Stimulated activated CD8-positive, alpha-beta memory T cell treated with anti-CD3 and anti-CD28 coated beads, Interleukin-2, amount 100 ng/mL, for 1 hour (primary cell): ENCODE data around the gene GSTO2.

Experiments
- DNase-seq, 2 donors: peaks; one replicate each; pipeline ENCODE4 v3.0.0-alpha.2; 2020; ENCODE audit warnings: low read depth in 2 of 2

Gene GSTO2

DNA sequence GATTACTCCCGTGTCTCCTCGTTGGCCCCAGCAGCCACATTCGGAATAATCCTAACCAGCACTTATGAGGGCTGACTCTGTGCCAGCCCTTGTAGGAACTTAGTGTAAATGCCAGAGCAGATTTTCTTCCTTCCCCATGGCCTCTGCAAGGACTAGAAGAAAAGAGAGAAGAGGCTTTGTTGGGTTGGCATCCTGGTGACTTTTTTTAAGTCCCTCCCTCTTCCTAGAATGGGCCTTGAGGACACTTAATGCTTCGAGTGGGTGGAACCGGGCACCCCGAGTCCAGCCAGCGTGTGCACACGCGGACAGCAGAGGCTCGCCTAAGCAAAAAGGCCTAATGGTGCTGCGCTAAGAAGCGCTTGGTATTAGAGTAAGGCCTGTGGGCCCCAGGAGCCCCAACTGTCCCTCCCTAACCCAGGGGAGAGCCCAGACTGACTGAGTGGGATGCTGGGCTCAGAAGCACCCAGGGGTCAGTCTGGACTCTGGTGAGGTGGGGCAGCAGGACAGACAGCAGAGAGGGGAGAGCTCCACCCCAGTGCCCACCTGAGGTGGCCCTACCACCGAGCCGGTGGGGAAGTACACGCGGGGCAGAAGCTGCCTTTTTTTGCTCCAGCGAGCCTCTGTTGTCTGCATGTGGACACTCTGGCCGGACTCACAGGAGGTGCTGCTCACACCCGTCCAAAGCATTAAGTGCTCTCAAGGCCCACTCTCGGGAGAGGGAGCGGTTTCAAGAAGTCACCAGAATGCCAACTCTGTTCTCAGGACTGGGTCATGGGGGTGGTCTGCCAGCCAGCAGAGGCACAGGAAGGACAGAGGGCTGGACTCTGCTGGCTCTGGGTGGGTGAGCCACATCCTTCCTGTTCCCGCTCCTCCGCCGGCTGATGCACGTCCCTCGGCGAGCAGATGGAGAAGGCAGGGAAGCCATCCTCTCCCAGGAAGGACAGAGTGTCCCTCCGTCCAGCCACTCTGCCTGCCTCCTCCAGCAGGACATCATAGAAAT is 56.8 kb downstream of the GSTO2 start:
- no peak for DNase-seq

DNA sequence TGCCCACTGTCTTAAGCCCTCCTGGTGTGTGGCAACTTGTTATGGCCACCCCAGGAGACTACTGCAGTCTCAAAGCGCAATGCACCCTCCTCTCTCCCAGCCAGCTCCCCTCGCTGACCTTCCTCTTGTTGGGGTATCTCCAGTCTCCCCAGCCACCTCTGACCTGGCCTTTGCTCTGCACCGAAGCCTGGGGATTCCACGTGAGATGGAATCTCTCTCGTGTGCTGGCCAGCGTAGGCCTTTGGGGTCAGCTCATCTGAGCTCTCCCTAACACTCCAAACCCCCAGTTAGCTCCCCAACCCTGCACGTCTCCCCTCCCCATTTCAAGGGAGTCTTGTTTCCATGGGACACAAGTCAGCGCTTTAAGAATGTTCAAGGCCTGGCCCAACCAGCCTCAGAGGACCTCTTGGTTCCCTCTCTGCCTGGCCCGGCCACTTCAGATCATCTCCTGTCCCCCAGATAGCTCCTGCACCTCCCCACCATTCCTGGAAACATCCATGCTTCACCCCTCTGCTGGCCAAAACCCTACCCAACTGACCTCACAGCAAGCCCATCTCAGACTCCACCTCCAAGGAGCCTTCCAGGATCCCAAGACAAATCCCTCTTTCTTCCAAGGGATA is 58.1 kb downstream of the GSTO2 start:
- DNase-seq, result no peak

DNA sequence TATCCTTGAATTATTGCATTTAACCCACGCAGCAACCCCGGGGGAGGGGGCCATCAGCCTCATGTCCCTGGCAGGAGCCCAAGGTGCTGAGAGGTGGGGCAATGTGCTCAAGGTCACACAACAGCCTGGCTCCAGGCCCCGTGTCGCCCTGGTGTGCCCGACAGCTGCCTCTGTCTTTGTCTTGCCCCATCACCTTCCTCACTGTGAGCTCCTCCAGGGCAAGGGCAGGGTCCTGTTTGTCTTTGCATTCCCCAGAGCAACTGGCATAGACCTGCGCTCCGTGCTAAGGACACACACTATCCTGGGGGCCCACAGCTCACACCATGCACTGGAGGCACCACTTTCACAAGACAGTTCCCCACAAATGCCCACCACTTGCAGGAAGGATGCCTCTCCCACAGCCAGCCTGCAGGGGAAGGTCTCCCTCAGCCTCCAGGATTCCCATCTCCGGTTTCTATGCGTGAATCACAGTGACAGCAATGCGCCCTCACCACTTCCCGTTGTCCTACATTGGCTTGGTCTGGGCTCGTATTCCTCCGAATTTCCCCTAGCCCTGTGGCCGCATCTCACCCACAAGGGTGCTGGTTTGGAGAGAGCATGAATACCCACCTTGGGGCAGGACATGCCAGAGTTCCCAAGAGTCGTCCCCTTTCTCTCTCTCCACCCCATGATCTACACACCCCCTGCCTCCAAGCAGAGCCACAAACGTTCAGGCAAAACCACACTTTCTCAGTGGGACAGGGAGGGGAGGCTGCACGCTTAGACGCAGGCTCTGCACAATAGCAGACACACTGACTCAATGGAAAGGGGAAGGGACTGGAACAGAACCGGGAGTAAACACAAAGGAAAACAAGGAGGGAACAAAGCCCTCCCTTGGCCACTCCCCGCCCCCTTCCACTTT is 59.0 kb downstream of the GSTO2 start:
- no peak for DNase-seq

DNA sequence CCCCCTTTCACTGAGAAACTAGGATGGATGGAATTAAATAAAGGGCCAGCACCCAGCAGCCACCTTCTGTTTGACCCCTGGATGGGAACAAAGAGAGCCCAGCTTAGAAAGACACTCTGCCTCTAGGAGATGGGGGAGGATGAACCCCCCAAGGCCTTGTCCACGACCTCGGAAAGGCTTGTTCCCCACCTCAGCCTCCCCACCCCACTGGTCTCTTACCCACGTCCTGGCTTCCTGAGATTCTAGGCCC is 59.6 kb downstream of the GSTO2 start:
- DNase-seq, result no peak

DNA sequence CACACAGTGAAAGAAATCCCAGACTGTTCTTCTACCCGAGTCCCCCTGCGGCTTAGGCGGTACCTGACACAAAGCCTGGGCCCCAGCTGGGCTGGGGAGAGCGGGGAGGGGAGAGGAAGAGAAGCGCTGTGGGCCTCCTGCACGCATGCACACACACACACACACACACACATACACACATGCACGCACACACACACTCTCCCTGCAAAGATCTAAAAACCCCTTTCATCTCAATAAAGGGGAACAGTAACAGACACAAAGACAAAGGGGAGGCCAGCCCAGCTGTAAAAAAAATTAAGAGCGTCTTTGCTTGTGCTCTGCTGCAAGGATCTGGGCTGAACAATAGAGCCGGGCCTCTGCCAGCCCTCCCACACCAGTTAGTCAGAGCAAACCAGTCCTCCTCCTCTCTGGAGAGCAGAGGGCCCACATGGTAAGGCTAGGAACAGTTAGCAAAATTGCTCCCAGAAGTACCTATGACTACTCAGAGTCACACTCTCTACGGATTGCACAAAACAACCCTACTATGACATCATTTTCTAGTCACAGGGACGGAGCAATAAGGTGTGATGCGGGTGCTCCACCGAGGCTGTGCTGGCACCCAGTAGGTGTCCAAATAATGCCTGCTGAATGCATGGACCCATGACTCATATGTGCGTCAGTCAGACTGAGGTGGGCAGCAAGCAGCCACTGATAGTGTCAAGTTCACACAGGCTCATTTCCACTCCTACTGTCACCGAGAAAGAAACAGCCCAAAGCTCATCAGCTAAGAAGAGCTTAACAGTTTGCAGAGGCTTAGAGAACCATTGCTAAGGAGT is 60.1 kb downstream of the GSTO2 start:
- peak; percentile 42 to 47 for DNase-seq

DNA sequence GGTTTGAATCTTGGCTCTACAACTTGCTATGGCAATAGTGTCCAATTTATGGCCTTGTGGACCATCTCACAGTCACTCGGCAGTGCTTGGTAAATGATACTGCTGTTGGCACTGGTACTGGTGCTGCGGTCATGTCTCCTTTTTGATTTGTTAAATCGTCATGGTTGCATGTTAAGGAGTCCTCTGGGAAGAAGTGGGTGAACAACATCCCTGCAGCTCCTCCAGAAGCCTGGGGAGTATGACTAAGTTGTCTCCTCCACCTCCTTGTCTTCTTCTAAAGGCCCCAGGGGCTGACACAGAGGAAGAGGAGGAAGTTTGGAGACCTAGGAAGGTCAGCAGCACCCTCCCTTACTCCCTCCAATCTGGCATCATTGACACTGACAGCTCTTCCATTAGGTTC is 60.8 kb downstream of the GSTO2 start:
- DNase-seq, result no peak

DNA sequence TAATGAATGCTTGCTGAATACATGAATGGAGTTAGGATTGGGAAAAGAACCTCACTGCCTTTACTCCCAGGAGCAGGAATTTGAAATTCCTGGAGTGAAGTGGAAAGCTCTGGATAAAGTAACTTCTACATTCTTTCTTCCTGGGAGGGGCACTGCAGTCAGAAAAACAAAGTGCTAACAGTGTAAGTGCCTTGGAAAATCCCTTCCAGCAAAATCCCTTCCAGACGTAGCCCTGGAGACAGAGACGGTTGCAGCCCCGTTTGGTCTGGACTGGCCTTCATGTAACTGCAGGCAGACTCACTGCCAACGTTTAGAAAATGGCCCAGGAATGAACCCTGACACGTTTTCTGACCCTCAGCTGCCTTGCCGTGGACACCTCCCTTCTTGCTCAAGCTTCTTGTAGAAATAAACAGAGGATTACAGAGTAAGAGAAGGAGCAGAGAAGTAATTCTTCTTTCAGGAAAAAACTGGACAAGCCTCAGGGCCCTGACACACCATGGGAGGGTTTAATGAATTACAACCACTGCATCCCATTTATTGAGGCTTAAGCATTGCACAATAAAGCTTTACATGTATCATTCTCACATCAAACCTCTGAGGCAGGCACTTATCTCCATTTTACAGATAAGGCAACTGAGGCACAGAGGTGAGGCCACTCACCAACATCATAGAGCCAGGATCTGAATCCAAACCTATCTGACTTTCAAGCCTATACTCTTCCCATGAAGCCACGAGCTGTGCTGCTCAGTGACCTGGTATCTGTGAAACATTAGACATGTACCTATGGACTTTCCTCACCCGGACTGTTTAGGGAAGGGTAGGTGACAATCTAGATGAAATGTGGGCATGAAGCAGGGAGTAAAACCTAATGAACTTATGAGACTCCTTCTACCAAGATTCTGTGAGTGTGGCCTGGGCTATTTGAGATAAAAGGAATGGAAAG is 61.5 kb downstream of the GSTO2 start:
- no peak for DNase-seq

DNA sequence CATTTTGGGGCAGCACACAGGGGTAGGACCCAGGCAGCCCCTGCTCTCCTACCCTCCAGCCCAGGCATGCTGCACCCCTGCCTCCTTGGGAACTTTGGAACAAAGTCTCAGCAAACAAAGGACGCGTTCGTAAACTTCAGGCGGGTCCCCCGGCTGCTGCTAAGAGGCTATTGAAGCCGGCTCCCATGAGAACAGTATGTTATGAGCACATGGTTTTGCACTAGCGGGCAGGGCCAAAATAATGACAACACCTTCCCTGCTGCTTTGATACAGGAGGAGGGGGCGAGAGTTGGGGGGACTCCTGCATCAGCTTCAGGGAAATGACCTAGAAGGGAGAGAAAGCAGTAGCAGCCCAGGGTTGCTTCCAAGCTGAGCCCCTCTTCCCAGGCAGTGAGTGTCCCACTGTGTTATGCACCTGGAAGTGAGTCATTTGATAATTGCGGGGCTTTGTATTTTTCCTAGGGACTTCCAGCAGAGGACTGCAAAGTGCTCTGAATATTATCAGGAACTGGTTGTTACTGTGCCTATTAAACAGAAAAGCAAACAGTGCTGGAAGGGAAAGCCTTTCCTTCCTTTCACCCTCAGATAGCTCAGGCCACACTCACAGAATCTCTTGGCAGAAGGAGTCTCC is 62.3 kb downstream of the GSTO2 start:
- no peak for DNase-seq

DNA sequence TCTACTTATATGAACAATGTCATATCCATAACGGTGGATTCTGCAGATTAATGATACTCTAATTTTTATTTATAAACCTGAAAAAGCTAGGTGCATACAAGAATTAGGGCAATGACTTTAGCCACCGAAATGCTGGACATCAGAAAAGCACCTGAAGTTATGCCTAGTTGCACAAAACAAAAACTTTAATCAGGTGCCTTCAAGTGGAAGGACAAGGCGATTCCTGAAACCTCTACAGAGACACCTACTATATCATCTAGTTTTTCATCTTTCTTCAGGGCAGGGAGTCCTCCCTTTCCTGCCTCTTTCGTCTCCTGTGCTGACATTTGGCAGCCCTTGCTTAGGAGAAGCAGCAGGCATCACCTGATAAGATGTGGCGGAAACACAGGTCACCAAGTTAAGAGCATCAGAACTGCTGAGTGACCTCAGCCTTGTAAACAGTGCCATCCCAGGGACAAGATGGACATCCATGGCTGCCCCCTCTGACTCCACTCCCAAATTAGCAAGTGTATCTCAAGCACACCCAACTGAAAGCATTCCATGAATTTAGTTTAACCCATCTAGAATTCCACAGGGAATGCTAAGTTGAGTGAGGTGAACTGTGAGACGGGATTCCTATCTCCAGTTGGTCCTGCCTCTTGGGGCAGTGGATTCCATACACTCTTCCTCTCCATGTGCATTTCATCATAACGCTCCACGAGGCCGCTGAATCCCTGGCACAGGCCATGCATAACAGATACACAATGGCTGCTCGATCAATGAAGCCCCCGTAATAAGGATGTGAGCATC is 63.5 kb downstream of the GSTO2 start:
- no peak for DNase-seq

DNA sequence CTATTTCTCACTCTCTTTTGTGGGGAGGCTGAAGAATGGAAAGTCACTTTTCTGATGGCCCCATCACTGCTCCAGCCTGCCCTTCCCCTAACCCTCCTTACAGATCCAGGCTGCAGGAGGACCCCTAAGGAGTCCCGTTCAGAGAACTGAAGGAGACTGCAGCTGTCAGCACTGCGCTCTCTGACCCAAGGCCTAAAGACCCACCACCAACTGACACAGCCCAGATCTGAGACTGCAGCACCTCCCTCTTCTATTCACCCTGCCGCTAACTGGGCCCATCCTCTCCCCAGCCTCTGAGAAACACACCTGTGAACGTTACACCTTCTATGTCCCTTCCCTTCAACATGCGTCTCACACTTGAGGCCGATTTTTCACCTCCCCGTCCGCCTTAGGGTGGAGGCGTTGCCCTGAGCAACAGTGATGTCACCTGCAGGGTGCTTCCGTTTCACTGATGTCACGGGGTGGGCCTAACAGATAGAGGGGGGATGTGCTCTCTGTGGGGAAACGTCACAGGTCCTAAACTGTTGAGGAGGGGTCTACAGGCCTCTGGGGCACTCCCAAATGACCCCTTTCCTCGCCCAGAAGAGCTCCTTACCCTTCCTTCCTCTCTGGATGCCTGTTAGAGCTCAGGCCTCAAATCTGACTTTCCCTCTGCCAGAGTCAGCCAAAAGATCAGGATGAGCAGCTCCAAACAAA is 64.2 kb downstream of the GSTO2 start:
- peak; percentile 49 to 62 for DNase-seq

DNA sequence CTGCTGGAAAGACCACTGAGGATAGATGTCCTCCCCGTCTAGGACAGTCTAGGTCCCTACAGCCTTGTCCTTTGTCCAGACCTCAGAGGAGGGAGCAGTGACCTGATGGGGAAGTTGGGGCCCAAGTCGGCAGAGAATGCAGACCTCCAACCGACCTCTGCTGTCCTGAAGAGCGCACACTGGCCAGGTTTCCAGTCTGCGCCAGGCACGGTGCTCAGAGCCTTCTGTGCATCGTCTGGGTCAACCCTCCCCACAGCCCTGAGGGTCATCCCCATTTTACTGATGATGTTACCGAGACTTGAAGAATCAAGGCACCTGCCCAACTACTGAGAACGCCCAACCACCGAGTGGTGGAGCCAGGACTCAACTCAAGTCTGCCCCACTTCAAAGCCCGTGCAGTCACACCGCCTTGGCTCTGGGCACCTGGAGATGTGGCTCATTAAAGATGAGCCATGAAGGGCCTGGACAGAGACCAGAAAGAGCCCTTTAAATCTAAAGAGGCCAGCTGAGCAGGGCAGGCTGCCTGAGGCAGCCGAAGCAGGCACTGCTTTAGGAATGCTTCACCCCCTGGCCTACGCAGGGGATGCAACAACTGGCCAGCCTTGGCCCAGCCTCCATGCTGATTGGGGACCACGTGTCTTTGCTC is 64.9 kb downstream of the GSTO2 start:
- DNase-seq, result no peak

DNA sequence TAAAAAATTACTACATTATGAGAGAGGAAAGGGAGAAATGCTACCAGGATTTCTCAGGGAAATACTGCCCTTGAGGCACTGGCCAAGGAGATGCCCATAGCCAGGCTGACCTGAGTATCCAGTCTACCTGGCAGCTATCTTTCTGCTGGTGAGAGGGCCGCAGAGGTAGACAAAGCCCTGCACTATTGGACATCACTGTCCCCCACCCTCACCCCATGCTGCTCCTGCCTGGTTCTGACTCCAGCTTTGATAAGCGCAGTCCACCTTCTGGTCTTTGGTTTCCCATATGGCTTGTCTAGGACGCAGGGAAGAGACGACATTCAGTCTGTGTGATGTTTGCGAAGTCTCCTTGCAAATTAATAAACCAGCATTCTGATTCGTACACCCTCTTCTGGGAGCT is 65.6 kb downstream of the GSTO2 start:
- no peak for DNase-seq

DNA sequence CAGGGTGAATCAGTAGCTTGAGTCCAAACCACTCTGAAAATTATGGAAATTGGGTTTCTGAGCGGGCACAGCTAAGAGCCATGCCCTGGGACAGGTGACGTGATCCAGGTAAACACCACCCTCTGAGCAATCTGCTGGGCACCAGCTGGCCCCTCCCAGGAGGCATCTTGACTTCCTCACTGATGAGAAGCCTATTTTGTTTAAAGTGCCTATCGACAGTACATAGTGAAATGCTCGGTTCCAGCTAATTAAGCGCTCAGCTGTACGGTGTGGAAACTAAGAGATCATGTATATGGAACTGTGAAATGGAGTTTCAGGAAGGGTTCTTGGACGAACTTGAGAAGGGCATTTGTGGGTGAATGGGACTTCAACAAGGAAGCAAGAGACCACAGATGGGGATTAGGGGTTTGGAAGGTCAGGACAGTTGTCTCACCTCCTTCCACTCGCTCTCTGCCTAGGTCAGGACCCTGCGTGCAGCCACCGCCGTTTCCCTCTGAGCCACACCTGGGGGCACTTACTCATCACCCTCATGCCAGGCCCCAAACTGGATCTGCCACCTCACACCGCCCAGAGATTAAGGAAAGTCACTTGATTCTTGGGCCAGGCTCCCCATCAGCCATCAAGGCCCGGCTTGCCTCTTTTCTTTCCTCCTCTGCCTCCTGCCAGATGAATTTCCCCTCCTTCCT is 66.1 kb downstream of the GSTO2 start:
- no peak for DNase-seq

DNA sequence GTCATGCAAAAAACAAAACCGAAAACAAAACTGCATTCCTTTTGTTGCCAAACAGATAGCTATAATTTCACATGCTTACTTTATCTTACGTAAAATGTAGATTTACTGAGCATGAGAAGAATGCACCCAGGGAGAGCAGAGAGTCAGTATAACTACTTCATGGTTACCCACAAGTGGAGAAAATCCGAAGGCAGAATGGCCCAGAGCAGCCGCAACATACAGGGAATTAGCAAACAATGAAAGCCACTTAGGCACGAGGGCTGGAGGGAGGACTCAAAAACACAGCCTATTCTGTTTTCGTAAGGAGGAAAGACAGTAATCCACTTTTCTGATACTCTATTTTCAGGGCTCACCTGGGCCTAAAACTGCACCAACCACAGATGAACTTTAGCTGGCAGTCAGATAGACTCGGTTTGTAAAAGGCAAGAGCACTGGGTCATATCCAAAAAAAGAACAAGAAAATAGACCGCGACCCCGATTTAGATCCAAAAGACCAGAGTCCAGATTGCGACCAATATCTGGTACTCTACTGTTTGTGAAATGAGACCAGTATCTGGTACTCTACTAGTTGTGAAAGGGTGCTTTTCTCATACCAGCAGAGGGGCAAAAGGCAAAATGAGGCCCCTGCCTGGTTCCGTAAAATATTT is 68.0 kb downstream of the GSTO2 start:
- DNase-seq, result no peak

DNA sequence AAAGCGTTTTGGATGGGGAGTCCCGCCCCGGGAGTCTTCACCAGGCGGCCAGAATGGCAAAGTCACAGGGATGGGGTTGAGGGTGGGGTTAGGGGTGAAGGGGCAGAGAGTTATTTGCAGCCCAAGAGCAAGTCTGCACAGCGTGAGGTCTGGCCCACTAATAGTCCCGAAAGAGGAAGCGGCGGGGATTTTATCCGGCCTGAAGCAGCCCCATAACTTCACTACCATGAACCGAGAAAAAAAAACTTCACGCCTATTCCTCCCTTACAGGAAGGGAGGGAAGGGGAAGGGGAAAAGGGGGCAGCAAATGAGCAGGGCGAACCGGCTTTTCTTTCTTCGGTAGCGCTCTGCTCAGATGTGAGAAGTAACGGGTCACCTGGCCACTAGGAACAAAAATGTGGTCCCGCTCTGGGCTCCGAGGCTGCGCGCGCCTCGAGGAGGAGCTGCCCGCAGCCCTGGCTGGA is 68.6 kb downstream of the GSTO2 start:
- DNase-seq, result no peak

DNA sequence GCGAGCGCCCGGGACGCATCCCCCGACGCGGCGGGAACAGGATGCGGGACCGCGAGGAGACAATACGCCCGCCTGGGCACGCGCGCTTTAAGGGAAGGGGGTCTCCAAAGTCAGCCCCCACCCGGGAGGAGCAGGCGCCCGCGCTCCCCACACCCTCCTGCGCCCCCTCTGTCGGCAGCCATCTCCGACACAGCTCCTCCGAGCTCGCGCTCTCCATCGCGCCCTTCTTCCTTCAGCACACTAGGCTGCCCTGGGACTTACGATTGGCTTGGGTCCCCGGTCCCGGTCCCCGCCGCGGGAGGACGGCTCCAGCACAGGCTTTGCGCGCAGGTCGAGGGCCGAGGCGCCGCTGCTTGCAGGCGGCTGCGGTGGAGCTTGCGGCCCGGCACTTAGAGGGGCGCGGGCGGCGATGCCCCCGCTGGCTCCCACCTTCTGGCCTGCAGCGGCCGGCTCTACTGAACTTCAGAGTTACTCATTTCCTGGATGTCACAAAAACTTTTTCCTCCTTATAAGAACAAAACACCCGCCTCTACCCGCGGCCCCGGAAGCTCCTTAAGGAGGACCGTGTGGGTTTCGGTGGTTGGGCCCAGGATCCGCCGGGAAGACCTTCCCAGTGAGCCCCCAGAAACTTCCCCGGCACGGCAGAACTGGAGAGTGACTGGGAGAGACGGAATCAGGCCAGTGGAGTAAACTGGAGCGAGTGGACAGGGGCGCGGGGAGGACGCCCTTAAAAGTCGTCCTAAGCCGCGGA is 69.2 kb downstream of the GSTO2 start, which contains the start of gene ITPRIP:
Gene ITPRIP (minus strand): TSS at position 481 of the 751 bp plus-strand sequence. CDS start 22,414 bp downstream, outside the sequence.
- peak; percentile 50 to 58 for DNase-seq
